Suprapubic skin (tissue), 4 donors: ENCODE data around the gene MYO5A. TPM values are rescaled to one million over a fixed set of nuclear protein-coding genes. Genes with fewer than 3 reads are reported as not detected.

Source experiments
- DNase-seq, 2 donors: peaks; one replicate each; pipeline ENCODE4 v3.0.0-alpha.2; 2019; ENCODE audit warnings: low spot score in 2 of 2
- H3K27ac ChIP-seq: fragments of 200-600 bp; sonication (generic); one replicate; pipeline ENCODE4 v1.5.1; 2019
- H3K27me3 ChIP-seq: fragments of 200-600 bp; sonication (generic); one replicate; pipeline ENCODE4 v1.5.1; 2019
- H3K36me3 ChIP-seq: fragments of 200-600 bp; sonication (generic); one replicate; pipeline ENCODE4 v1.5.1; 2019
- H3K4me1 ChIP-seq: fragments of 200-600 bp; sonication (generic); one replicate; pipeline ENCODE4 v1.5.1; 2019
- H3K4me3 ChIP-seq: fragments of 200-600 bp; sonication (generic); one replicate; pipeline ENCODE4 v1.5.1; 2019; ENCODE audit warnings: mild to moderate bottlenecking
- H3K9me3 ChIP-seq: fragments of 200-600 bp; sonication (generic); one replicate; pipeline ENCODE4 v1.5.1; 2019
- EP300 ChIP-seq: sonication (generic); formaldehyde crosslinking; IDR thresholded peaks from one replicate; pipeline ENCODE4 v1.6.1; 2017; ENCODE audit warnings: antibody characterized with exemption
- POLR2A ChIP-seq, 2 donors: fragments of 450-650 bp; IDR thresholded peaks; one replicate each; pipeline ENCODE4 v1.6.1; 2017; ENCODE audit warnings: antibody characterized with exemption in 2 of 2, mild to moderate bottlenecking in 2 of 2, moderate library complexity in 2 of 2
- POLR2AphosphoS5 ChIP-seq, 3 donors: sonication (generic); formaldehyde crosslinking; IDR thresholded peaks; one replicate each; pipeline ENCODE4 v1.6.1; 2017; ENCODE audit warnings: antibody characterized with exemption in 3 of 3
- WGBS: methylation state at CpG from one replicate; pipeline ENCODE4 v1.1.5; 2018; 5-methylcytosine and 5-hydroxymethylcytosine counted together
- total RNA-seq, 4 donors: library from RNA; depleted of rRNA; stranded (reverse); fragments of >200 nt; gene quantifications; one replicate each; pipeline ENCODE4 v1.1.0, GENCODE V29; 2016
- TF ChIP-seq, protein P1 (sequence below), 2 donors: fragments of 200-600 bp in 1 of 2; fragments of 450-650 bp in 1 of 2; sonication (generic) in 1 of 2; IDR thresholded peaks; one replicate each; pipeline ENCODE4 v1.5.1; 2016 to 2019; ENCODE audit warnings: antibody characterized with exemption in 2 of 2, mild to moderate bottlenecking in 1 of 2, moderate library complexity in 1 of 2

The MYO5A gene
- total RNA-seq, 4 donors from 2014 or later = 37.4 to 73.7 (median 47.0) TPM

DNA sequence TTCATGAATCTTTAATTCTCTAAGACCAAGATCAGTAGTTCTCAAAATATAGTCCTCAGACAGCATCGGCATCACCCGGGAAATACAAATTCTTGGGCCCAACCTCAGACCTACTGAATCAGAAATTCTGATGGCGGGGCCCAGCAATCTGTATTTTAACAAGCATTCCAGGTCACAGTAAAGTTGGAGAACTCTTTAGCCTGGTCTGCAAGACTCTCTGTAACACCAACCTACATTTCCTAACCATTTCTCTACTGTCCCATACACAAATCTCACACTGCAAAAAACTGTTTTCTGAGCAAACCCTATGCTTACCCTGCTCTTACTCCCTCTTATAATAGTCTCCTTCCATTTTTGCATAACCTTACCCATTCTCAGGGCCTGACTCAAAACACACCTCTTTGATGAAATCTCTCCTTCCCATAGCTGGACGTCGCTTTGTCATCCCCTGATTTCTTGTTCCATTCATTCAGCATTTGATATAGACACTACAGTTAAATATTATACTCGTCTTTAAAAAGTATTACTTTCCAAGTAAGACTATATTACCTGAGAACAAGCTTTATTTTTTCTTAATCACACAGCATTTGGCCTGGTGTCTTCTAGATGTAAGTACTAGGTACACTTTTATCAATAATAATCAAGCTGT, 149.8 kb downstream of the MYO5A start:
- 80% methylated on average over 6 of the region's 6 CpGs for WGBS
- H3K4me1 ChIP-seq = no peaks in the 10 kb centered on the region
- H3K27me3 ChIP-seq = no peaks in the 10 kb centered on the region
- no peaks in the 10 kb centered on the region for H3K9me3 ChIP-seq
- H3K27ac ChIP-seq = no peak overlapping the region
- TF ChIP-seq EP300 = no peak
- TF ChIP-seq POLR2AphosphoS5 (IDR thresholded peaks at IDR 0.05) = no peak
- no peak for DNase-seq
- no peak overlapping the region for H3K4me3 ChIP-seq
- peaks cover 88% of the 10 kb centered on the region for H3K36me3 ChIP-seq

DNA sequence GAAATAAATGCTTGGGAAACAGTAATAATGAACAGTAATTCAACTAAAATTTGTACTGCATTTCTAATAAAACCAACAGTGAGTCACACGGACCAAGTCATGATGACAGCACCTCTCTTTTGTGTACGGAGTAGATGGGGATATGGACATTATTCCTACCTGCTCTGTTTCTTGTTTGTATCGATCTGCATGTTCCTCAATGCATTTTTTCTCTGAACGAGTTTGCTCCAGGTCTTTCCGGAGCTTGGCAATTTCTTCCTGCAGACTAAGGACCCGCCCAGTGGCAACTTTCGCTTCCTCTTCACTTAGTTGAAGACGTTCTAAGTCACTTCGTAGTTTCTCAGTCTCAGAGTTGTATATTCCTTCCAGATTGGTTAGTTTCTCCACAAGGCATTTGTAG, 158.7 kb downstream of the MYO5A start:
- H3K9me3 ChIP-seq = no peaks in the 10 kb centered on the region
- no peaks in the 10 kb centered on the region for H3K4me1 ChIP-seq
- no peak for DNase-seq
- H3K36me3 ChIP-seq = peaks cover 80% of the 10 kb centered on the region
- 84% methylated on average over 9 of the region's 9 CpGs for WGBS
- no peak overlapping the region for H3K27ac ChIP-seq
- H3K27me3 ChIP-seq = no peaks in the 10 kb centered on the region
- no peak overlapping the region for H3K4me3 ChIP-seq
- TF ChIP-seq POLR2AphosphoS5 (IDR thresholded peaks at IDR 0.05) (no peak), EP300 (no peak)

DNA sequence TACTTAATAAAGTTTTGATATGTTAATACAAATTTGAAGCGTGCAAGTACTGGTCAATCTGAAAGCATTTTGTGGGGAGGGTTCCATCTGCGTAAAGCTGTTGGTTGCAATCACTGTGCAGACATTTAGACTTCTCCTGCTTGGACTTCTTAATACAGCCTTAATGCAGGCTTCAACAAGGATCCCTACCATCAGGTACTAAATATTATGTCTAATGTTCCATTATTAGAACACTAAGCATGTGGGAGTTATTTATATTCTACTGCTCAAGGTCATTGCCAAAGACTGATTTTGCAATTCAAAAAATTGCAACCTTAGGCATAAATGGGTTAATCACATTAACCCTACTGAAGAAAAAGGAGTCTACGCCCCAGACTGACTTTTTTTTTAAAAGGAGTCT, 159.2 kb downstream of the MYO5A start:
- H3K36me3 ChIP-seq = peaks cover 80% of the 10 kb centered on the region
- TF ChIP-seq POLR2AphosphoS5 (IDR thresholded peaks at IDR 0.05) = no peak
- no peak for TF ChIP-seq EP300
- no peak for TF ChIP-seq POLR2A (IDR thresholded peaks at IDR 0.05)
- TF ChIP-seq, protein P1, sequence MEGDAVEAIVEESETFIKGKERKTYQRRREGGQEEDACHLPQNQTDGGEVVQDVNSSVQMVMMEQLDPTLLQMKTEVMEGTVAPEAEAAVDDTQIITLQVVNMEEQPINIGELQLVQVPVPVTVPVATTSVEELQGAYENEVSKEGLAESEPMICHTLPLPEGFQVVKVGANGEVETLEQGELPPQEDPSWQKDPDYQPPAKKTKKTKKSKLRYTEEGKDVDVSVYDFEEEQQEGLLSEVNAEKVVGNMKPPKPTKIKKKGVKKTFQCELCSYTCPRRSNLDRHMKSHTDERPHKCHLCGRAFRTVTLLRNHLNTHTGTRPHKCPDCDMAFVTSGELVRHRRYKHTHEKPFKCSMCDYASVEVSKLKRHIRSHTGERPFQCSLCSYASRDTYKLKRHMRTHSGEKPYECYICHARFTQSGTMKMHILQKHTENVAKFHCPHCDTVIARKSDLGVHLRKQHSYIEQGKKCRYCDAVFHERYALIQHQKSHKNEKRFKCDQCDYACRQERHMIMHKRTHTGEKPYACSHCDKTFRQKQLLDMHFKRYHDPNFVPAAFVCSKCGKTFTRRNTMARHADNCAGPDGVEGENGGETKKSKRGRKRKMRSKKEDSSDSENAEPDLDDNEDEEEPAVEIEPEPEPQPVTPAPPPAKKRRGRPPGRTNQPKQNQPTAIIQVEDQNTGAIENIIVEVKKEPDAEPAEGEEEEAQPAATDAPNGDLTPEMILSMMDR (IDR thresholded peaks at IDR 0.05) = no peak
- 94% methylated on average over 3 of the region's 3 CpGs for WGBS

DNA sequence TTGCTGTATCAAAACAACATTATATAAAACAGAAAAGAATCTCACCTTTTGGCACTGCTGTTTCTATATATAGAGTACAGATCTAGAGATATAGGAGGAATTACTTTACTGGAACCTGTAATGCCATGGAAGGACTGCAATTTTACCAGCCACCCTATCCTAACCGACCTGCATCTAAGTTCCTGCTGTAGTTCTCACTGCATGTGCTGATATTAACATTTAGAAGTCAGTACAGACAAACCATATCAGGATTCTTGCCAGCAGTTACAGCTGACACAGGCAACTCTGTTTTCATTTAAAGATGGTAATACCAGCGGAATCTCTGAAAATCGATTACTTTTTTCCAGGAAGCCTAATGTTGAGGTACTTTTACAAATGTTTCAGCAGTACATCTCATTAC, 159.7 kb downstream of the MYO5A start:
- H3K36me3 ChIP-seq = peaks cover 81% of the 10 kb centered on the region
- no peak for TF ChIP-seq EP300
- no peak for TF ChIP-seq POLR2AphosphoS5 (IDR thresholded peaks at IDR 0.05)

More for the DNA sequence above, 159.2 kb downstream of the MYO5A start:
- DNase-seq = no peak
- H3K4me1 ChIP-seq = no peaks in the 10 kb centered on the region
- H3K27ac ChIP-seq = no peak overlapping the region
- no peaks in the 10 kb centered on the region for H3K9me3 ChIP-seq
- no peak overlapping the region for H3K4me3 ChIP-seq
- no peaks in the 10 kb centered on the region for H3K27me3 ChIP-seq

DNA sequence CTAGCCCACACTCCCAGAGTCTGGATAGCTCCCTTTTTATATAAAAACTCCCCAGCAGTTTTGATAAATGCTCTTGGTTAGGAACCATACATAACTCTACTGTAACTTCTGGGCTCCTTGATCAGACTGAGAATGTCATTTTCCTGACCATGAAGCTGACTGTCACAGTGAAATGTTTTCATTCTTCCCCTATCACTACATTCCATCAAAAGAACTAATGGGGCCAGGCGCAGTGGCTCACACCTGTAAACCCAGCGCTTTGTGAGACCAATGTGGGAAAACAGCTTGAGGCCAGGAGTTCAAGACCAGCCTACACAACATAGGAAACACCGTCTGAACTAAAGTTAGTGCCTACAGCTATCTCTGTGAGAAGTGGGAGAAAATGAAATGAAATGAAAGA, 160.3 kb downstream of the MYO5A start:
- H3K27ac ChIP-seq = no peak overlapping the region
- no peak for TF ChIP-seq EP300
- TF ChIP-seq, protein P1 (IDR thresholded peaks at IDR 0.05) = no peak
- no peak for TF ChIP-seq POLR2AphosphoS5 (IDR thresholded peaks at IDR 0.05)
- TF ChIP-seq POLR2A (IDR thresholded peaks at IDR 0.05) = no peak
- no peaks in the 10 kb centered on the region for H3K9me3 ChIP-seq
- H3K36me3 ChIP-seq = peaks cover 85% of the 10 kb centered on the region
- H3K4me3 ChIP-seq = no peak overlapping the region
- WGBS = 84% methylated on average over 3 of the region's 3 CpGs
- no peak for DNase-seq
- no peaks in the 10 kb centered on the region for H3K4me1 ChIP-seq
- H3K27me3 ChIP-seq = no peaks in the 10 kb centered on the region

More for the DNA sequence above, 159.7 kb downstream of the MYO5A start:
- Histone ChIP-seq H3K4me3 (no peak overlapping the region), H3K4me1 (no peaks in the 10 kb centered on the region), H3K27ac (no peak overlapping the region), H3K9me3 (no peaks in the 10 kb centered on the region), H3K27me3 (no peaks in the 10 kb centered on the region)
- DNase-seq = no peak
- 81% methylated on average over 3 of the region's 3 CpGs for WGBS

DNA sequence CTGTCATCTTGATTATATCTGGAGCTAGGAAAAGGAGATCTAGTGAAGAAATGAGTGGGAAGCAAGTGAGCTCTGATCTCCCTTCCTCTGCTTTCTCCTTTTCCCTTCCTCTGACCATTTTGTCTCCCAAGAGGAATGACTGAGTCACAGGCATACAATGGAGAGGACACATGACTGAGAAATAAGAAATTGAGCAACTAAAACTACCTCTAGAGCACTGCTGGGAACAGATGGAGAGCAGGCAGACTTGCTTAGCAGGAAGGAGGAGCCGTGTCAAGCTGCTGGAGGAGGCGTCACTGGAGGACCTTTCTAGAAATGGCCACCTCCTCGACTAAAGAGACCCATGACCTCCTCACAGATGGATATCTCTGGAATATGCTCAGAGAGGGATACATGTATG, 166.2 kb downstream of the MYO5A start:
- H3K27me3 ChIP-seq = no peaks in the 10 kb centered on the region
- DNase-seq = no peak
- H3K4me3 ChIP-seq = no peak overlapping the region
- WGBS = 79% methylated on average over 3 of the region's 3 CpGs
- H3K27ac ChIP-seq = peak overlapping the region; percentile 34
- peaks cover 11% of the 10 kb centered on the region for H3K4me1 ChIP-seq
- H3K9me3 ChIP-seq = no peaks in the 10 kb centered on the region
- TF ChIP-seq POLR2AphosphoS5 (IDR thresholded peaks at IDR 0.05) = no peak
- no peak for TF ChIP-seq EP300
- TF ChIP-seq, protein P1 (IDR thresholded peaks at IDR 0.05) = no peak
- no peak for TF ChIP-seq POLR2A (IDR thresholded peaks at IDR 0.05)
- peaks cover 53% of the 10 kb centered on the region for H3K36me3 ChIP-seq
